ENCODE results near the gene ENHO.

DNA sequence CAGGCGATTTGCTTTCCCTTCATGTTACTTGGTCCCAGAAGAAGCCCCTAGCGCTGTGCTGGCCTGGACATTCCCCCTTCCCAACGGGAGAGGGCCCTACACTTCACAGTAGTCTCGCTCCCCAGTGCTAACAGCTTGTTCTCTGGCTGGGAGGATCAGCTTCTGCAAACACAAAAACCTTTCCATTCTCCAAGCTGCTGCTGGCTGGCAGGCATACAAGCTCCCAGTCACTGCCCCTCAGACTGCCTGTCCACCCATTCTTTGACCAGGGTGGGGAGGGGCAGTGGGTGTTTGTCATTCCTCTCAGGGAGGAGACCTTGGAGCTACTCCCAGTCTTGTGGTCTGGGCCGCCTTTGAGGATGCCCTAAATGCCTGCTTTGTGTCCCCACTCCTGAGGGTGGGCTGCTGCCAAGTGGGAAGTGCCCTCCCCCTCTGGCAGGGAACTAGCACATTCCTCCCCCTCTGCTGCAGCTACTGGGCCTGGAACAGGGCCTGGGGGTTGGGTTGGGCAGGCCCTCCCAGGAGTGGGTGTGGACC, 20.8 kb downstream of the ENHO start:
- TF ChIP-seq, protein P1, sequence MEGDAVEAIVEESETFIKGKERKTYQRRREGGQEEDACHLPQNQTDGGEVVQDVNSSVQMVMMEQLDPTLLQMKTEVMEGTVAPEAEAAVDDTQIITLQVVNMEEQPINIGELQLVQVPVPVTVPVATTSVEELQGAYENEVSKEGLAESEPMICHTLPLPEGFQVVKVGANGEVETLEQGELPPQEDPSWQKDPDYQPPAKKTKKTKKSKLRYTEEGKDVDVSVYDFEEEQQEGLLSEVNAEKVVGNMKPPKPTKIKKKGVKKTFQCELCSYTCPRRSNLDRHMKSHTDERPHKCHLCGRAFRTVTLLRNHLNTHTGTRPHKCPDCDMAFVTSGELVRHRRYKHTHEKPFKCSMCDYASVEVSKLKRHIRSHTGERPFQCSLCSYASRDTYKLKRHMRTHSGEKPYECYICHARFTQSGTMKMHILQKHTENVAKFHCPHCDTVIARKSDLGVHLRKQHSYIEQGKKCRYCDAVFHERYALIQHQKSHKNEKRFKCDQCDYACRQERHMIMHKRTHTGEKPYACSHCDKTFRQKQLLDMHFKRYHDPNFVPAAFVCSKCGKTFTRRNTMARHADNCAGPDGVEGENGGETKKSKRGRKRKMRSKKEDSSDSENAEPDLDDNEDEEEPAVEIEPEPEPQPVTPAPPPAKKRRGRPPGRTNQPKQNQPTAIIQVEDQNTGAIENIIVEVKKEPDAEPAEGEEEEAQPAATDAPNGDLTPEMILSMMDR (IDR thresholded peaks at IDR 0.05; ENCODE audit: insufficient read depth, low read length, poor library complexity, severe bottlenecking): no peak
- no peak for TF ChIP-seq EZH2phosphoT487 (conservative IDR thresholded peaks at IDR 0.05; ENCODE audit: low read length)

Measured in SU-DHL-6 (cell line).